GM18951 (cell line): ENCODE data around the gene MSLN.
"Not testable (repeated sequence)": the region's sequence is repeated elsewhere in the genome, so short reads cannot be mapped to it uniquely, and the experiment has no call there.

Source experiments
- POLR2A ChIP-seq: IDR thresholded peaks from 4 replicates; pipeline ENCODE4 v1.6.1; 2011; ENCODE audit warnings: mild to moderate bottlenecking; ENCODE audit not compliant: insufficient read length, insufficient read depth; ENCODE audit errors: extremely low read depth
- in situ Hi-C: fragments of 300-500 bp; cut with MboI; formaldehyde crosslinking; loops from one replicate; pipeline ENCODE4 v1.12.0; 2022; ENCODE audit warnings: low sequenced_read_pairs, mixed read lengths, inconsistent platforms; ENCODE audit not compliant: unreplicated experiment

MSLN gene

GRCh38 chr16:774086-775001 is 13.8 kb downstream of the MSLN start:
- in situ Hi-C loops: no loop called here
- no peak for TF ChIP-seq POLR2A

GRCh38 chr16:775236-775796 is 14.8 kb downstream of the MSLN start:
- in situ Hi-C loops: no loop called here
- no peak for TF ChIP-seq POLR2A

- in situ Hi-C loops: not testable (repeated sequence)
Measured at GRCh38 chr16:776298-776697, 15.8 kb downstream of the MSLN start.

- in situ Hi-C loops: no loop called here
- TF ChIP-seq POLR2A: no peak
Measured at GRCh38 chr16:776824-777223, 16.3 kb downstream of the MSLN start.

- TF ChIP-seq POLR2A: no peak
- in situ Hi-C loops: no loop called here
Measured at GRCh38 chr16:777826-778225, 17.3 kb downstream of the MSLN start.

- in situ Hi-C loops: no loop called here
- TF ChIP-seq POLR2A: no peak
Measured at GRCh38 chr16:778447-778846, 17.9 kb downstream of the MSLN start.

GRCh38 chr16:778909-779527 is 18.5 kb downstream of the MSLN start:
- in situ Hi-C loops: no loop called here
- TF ChIP-seq POLR2A: no peak

GRCh38 chr16:779561-779960 is 19.0 kb downstream of the MSLN start:
- in situ Hi-C loops: no loop called here
- no peak for TF ChIP-seq POLR2A

- in situ Hi-C loops: loop anchor here (10.0 kb wide), 1 partner anchor 65 kb away; the partner anchor contains the start of gene METRN
Measured at GRCh38 chr16:780296-780695, 19.8 kb downstream of the MSLN start.

GRCh38 chr16:781346-782010 is 20.9 kb downstream of the MSLN start:
- in situ Hi-C loops: loop anchor here (10.0 kb wide), 1 partner anchor 67 kb away; the partner anchor contains the start of gene METRN
- TF ChIP-seq POLR2A: no peak

More at GRCh38 chr16:780296-780695, 19.8 kb downstream of the MSLN start:
- TF ChIP-seq POLR2A: no peak

- in situ Hi-C loops: loop anchor here (10.0 kb wide), 1 partner anchor 67 kb away; the partner anchor contains the start of gene METRN
- TF ChIP-seq POLR2A: no peak
Measured at GRCh38 chr16:782258-782657, 21.7 kb downstream of the MSLN start.

GRCh38 chr16:782766-783403 is 22.4 kb downstream of the MSLN start:
- in situ Hi-C loops: loop anchor here (10.0 kb wide), 1 partner anchor 68 kb away; the partner anchor contains the start of gene METRN
- TF ChIP-seq POLR2A: no peak

- TF ChIP-seq POLR2A: no peak
- in situ Hi-C loops: loop anchor here (10.0 kb wide), 1 partner anchor 69 kb away; the partner anchor contains the start of gene METRN
Measured at GRCh38 chr16:783404-784161, 23.0 kb downstream of the MSLN start.
